K562 (cell line): ENCODE results near the gene TP53RK. TPM values are rescaled to one million over a fixed set of nuclear protein-coding genes. Genes with fewer than 3 reads are reported as not detected.

Experiments
- ATAC-seq: fragments of 200-7000 bp; cut with Tn5 transposase; 3 replicates; pipeline ENCODE4 v1.9.1; 2020; ENCODE audit warnings: moderate library complexity
- BruUV-seq: library from RNA; stranded (reverse); fragments of 400-500 nt; replicated peaks from 2 replicates; lab custom pipeline; 2021; lab: Mats Ljungman, UMichigan
- CTCF ChIA-PET: fragments of 300-600 bp; formaldehyde crosslinking; extraction: SDS; loops from one replicate; lab custom pipeline; 2021; ENCODE audit warnings: low intra/inter-chr PET ratio; lab: Yijun Ruan, JAX
- POLR2A ChIA-PET: fragments of 300-600, 350-650 bp; sonication (Branson Sonifier 250); formaldehyde crosslinking; extraction: SDS; loops from one replicate; lab custom pipeline; 2021; ENCODE audit warnings: antibody characterized with exemption, inconsistent platforms; lab: Yijun Ruan, JAX
- DNase-seq, 4 experiments: peaks; one replicate each; pipeline versions ENCODE4 v3.0.0 to v3.0.0-alpha.2; 2011 to 2018; ENCODE audit warnings: low spot score in 3 of 4, mixed read lengths in 3 of 4; ENCODE audit errors: extremely low read depth in 1 of 4
- FAIRE-seq: peaks from 2 replicates; lab custom pipeline; 2011; peaks lifted over from hg19 to GRCh38; lab: Jason Lieb, UNC
- H2AFZ ChIP-seq: 2 replicates; pipeline ENCODE4 v1.6.0; 2011; ENCODE audit warnings: low read depth, low read length, control low read depth, inconsistent platforms
- H3K27ac ChIP-seq: fragments of 200-600 bp; 3 replicates; pipeline ENCODE4 v1.8.0; 2011; ENCODE audit warnings: low read depth, mild to moderate bottlenecking, control low read depth, inconsistent platforms, low read length, moderate library complexity, mixed read lengths; ENCODE audit errors: extremely low read depth
- H3K27me3 ChIP-seq, 2 experiments: fragments of 300-600 bp in 1 of 2; 2 replicates in 1 of 2; 3 replicates in 1 of 2; pipeline versions ENCODE4 v1.6.0 to v1.8.0; 2011; ENCODE audit warnings: inconsistent platforms in 2 of 2, low read length in 2 of 2, mild to moderate bottlenecking in 1 of 2, mixed read lengths in 1 of 2, moderate library complexity in 1 of 2; ENCODE audit not compliant: control insufficient read depth in 2 of 2, insufficient read depth in 2 of 2
- H3K36me3 ChIP-seq: fragments of 300-600 bp; 3 replicates; pipeline ENCODE4 v1.8.0; 2011; ENCODE audit warnings: mild to moderate bottlenecking, low read length, inconsistent platforms; ENCODE audit not compliant: control insufficient read depth, insufficient read depth
- H3K4me1 ChIP-seq, 2 experiments: fragments of 200-600 bp in 1 of 2; replicated peaks in 1 of 2; 2 replicates in 1 of 2; 3 replicates in 1 of 2; pipeline versions ENCODE4 v1.5.1 to v1.8.0; 2011; ENCODE audit warnings: inconsistent platforms in 2 of 2, low read length in 2 of 2, mild to moderate bottlenecking in 1 of 2, mixed read lengths in 1 of 2, moderate library complexity in 1 of 2; ENCODE audit not compliant: control insufficient read depth in 2 of 2, insufficient read depth in 2 of 2
- H3K4me2 ChIP-seq: 2 replicates; pipeline ENCODE4 v1.6.1; 2011; ENCODE audit warnings: low read length, control low read depth, inconsistent platforms, mixed read lengths; ENCODE audit not compliant: insufficient read depth
- H3K4me3 ChIP-seq: fragments of 200-600 bp; sonication (generic), shearing (Covaris generic); 2 replicates; pipeline ENCODE4 v1.5.1; 2016; ENCODE audit warnings: control low read depth, inconsistent platforms
- H3K79me2 ChIP-seq: fragments of 200-600 bp; 3 replicates; pipeline ENCODE4 v1.8.0; 2011; ENCODE audit warnings: low read length, inconsistent platforms; ENCODE audit not compliant: control insufficient read depth, insufficient read depth
- H3K9ac ChIP-seq, 2 experiments: 2 replicates each; pipeline versions ENCODE4 v1.6.0 to v1.6.1; 2011; ENCODE audit warnings: low read depth in 2 of 2, low read length in 2 of 2, control low read depth in 1 of 2, inconsistent platforms in 1 of 2, mild to moderate bottlenecking in 1 of 2, mixed read lengths in 1 of 2; ENCODE audit not compliant: insufficient read depth in 1 of 2
- H3K9me1 ChIP-seq: one replicate; pipeline ENCODE4 v1.6.0; 2011; ENCODE audit warnings: inconsistent platforms, mild to moderate bottlenecking, low read length, moderate library complexity; ENCODE audit not compliant: control insufficient read depth, insufficient read depth
- H3K9me3 ChIP-seq: replicated peaks from 2 replicates; pipeline ENCODE4 v1.5.1; 2011; ENCODE audit warnings: low read depth, low read length, inconsistent platforms; ENCODE audit not compliant: control insufficient read depth, insufficient read depth
- H4K20me1 ChIP-seq: replicated peaks from 2 replicates; pipeline ENCODE4 v1.6.1; 2011; ENCODE audit warnings: low read length, inconsistent platforms, mixed read lengths; ENCODE audit not compliant: control insufficient read depth, insufficient read depth
- BRCA1 ChIP-seq, 2 experiments: fragments of 450-650 bp in 1 of 2; sonication (generic) in 1 of 2; formaldehyde crosslinking in 1 of 2; IDR thresholded peaks; 2 replicates each; pipeline versions ENCODE4 v1.5.0 to v1.6.1; 2017 to 2020; ENCODE audit warnings: mild to moderate bottlenecking in 1 of 2, missing genetic modification reagents in 1 of 2
- CHD4 ChIP-seq: fragments of 200-600 bp; sonication (generic); IDR thresholded peaks from 3 replicates; pipeline ENCODE4 v1.6.1; 2012; ENCODE audit warnings: low read depth, mild to moderate bottlenecking, mixed read lengths, low read length, inconsistent platforms; ENCODE audit not compliant: insufficient read depth, insufficient replicate concordance, poor library complexity, severe bottlenecking
- ESRRA ChIP-seq: fragments of 450-650 bp; IDR thresholded peaks from 2 replicates; pipeline ENCODE4 v1.6.1; 2014; ENCODE audit warnings: low read depth, mild to moderate bottlenecking, moderate library complexity, borderline replicate concordance
- FIP1L1 ChIP-seq: fragments of 200-400 bp; formaldehyde crosslinking; IDR thresholded peaks from 2 replicates; pipeline ENCODE4 v1.6.1; 2018; ENCODE audit warnings: mild to moderate bottlenecking, low read depth, low read length; ENCODE audit not compliant: poor library complexity, severe bottlenecking
- MTF1 ChIP-seq: fragments of 250-450 bp; sonication (Bioruptor Pico); IDR thresholded peaks from 2 replicates; pipeline ENCODE4 v1.9.0; 2021; ENCODE audit warnings: moderate library complexity, mild to moderate bottlenecking, inconsistent platforms, borderline replicate concordance
- TCF7L2 ChIP-seq: fragments of 150-350 bp; IDR thresholded peaks from 2 replicates; pipeline ENCODE4 v1.6.1; 2016; ENCODE audit warnings: low read depth, mild to moderate bottlenecking, low read length, moderate library complexity
- TOE1 ChIP-seq, 2 experiments: fragments of 450-650 bp in 1 of 2; sonication (generic) in 1 of 2; formaldehyde crosslinking in 1 of 2; IDR thresholded peaks; 2 replicates each; pipeline versions ENCODE4 v1.7.1 to v1.8.0; 2016 to 2022; ENCODE audit warnings: borderline replicate concordance in 2 of 2, mild to moderate bottlenecking in 2 of 2, antibody characterized with exemption in 1 of 2, inconsistent platforms in 1 of 2, low read depth in 1 of 2, missing genetic modification reagents in 1 of 2, moderate library complexity in 1 of 2
- ZC3H4 ChIP-seq: sonication (generic); formaldehyde crosslinking; IDR thresholded peaks from 2 replicates; pipeline ENCODE4 v1.9.0; 2021; ENCODE audit warnings: missing genetic modification reagents, borderline replicate concordance
- ZNF174 ChIP-seq: fragments of 250-450 bp; sonication (Bioruptor Pico); IDR thresholded peaks from 2 replicates; pipeline ENCODE4 v1.4.0; 2020; ENCODE audit warnings: mild to moderate bottlenecking
- ZNF551 ChIP-seq: fragments of 250-450 bp; sonication (Bioruptor Pico); IDR thresholded peaks from 2 replicates; pipeline ENCODE4 v1.5.0; 2021; ENCODE audit warnings: mild to moderate bottlenecking, moderate library complexity
- ZNF79 ChIP-seq: fragments of 250-450 bp; sonication (Bioruptor Pico); IDR thresholded peaks from 2 replicates; pipeline ENCODE4 v1.4.0; 2020; ENCODE audit warnings: low read depth, mild to moderate bottlenecking, moderate library complexity
- WGBS: fragments of 100-300 bp; shearing (Covaris generic); methylation state at CpG from one replicate; pipeline ENCODE4 v1.1.6; 2016; ENCODE audit warnings: low coverage, mixed read lengths; ENCODE audit not compliant: insufficient coverage; ENCODE audit errors: missing lambda C conversion rate; 5-methylcytosine and 5-hydroxymethylcytosine counted together
- in situ Hi-C: fragments of 300-500 bp; cut with MboI; formaldehyde crosslinking; loops from 4 replicates; pipeline ENCODE4 v1.15.0; 2018; ENCODE audit warnings: inconsistent platforms, mixed read lengths
- intact Hi-C: fragments of 100-400 bp; cut with micrococcal nuclease; formaldehyde crosslinking; loops from 2 replicates; pipeline ENCODE4 v1.14.2; 2022
- polyA plus RNA-seq, 8 experiments: library from polyadenylated mRNA; depleted of rRNA in 4 of 8; stranded (reverse) in 5 of 8; unstranded in 3 of 8; fragments of >200 nt; fragmentation: Nextera tagmentation in 2 of 8; fragmentation: Illumina TruSeq in 1 of 8; extraction: Ambion mirVana in 2 of 8; extraction: Trizol in 1 of 8; gene quantifications; 2 replicates each; pipeline versions ENCODE4 v1.2.1 to v1.2.3, GENCODE V29; 2011 to 2014; ENCODE audit warnings: inconsistent platforms in 1 of 8, missing spikeins in 1 of 8
- total RNA-seq, 7 experiments: library from RNA; depleted of rRNA in 6 of 7; stranded (reverse); fragments of >200 nt in 6 of 7; fragmentation: Illumina TruSeq in 2 of 7; extraction: Trizol in 2 of 7; gene quantifications; 2 replicates each; pipeline versions ENCODE4 v1.2.1 to v1.2.3, GENCODE V29; 2011 to 2021; ENCODE audit warnings: low replicate concordance in 1 of 7
- TF ChIP-seq, protein P1 (sequence below): fragments of 250-450 bp; sonication (Bioruptor Pico); IDR thresholded peaks from 2 replicates; pipeline ENCODE4 v1.4.0; 2020
- TF ChIP-seq, protein P2 (sequence below): fragments of 450-650 bp; IDR thresholded peaks from 2 replicates; pipeline ENCODE4 v1.7.0; 2016; ENCODE audit warnings: borderline replicate concordance

The TP53RK gene
- total and polyA plus RNA-seq, 9 of the 15 experiments (the other 6 are each of a cell fraction or from before 2014, with no cell fraction given), result 2.9 to 43.5 (median 17.2) TPM

DNA sequence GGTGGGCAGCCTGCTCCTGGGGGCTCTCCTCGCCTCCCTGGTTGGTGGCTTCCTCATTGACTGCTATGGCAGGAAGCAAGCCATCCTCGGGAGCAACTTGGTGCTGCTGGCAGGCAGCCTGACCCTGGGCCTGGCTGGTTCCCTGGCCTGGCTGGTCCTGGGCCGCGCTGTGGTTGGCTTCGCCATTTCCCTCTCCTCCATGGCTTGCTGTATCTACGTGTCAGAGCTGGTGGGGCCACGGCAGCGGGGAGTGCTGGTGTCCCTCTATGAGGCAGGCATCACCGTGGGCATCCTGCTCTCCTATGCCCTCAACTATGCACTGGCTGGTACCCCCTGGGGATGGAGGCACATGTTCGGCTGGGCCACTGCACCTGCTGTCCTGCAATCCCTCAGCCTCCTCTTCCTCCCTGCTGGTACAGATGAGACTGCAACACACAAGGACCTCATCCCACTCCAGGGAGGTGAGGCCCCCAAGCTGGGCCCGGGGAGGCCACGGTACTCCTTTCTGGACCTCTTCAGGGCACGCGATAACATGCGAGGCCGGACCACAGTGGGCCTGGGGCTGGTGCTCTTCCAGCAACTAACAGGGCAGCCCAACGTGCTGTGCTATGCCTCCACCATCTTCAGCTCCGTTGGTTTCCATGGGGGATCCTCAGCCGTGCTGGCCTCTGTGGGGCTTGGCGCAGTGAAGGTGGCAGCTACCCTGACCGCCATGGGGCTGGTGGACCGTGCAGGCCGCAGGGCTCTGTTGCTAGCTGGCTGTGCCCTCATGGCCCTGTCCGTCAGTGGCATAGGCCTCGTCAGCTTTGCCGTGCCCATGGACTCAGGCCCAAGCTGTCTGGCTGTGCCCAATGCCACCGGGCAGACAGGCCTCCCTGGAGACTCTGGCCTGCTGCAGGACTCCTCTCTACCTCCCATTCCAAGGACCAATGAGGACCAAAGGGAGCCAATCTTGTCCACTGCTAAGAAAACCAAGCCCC lies 36.2 kb upstream of the TP53RK start:
- no peaks in the 10 kb centered on the region for H3K9me3 ChIP-seq
- no peak for TF ChIP-seq ZC3H4 (CRISPR knock-in tag)
- TF ChIP-seq FIP1L1, result no peak
- no peak for TF ChIP-seq ZNF551 (CRISPR knock-in tag)
- TF ChIP-seq MTF1 (CRISPR knock-in tag), result no peak
- TF ChIP-seq TCF7L2, result no peak
- TF ChIP-seq BRCA1 (IDR thresholded peaks at IDR 0.05), result no peak
- TF ChIP-seq BRCA1 (CRISPR knock-in tag; IDR thresholded peaks at IDR 0.05), result no peak
- TF ChIP-seq, protein P1, sequence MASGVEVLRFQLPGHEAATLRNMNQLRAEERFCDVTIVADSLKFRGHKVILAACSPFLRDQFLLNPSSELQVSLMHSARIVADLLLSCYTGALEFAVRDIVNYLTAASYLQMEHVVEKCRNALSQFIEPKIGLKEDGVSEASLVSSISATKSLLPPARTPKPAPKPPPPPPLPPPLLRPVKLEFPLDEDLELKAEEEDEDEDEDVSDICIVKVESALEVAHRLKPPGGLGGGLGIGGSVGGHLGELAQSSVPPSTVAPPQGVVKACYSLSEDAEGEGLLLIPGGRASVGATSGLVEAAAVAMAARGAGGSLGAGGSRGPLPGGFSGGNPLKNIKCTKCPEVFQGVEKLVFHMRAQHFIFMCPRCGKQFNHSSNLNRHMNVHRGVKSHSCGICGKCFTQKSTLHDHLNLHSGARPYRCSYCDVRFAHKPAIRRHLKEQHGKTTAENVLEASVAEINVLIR (CRISPR knock-in tag), result no peak
- TF ChIP-seq CHD4, result no peak
- no peak for TF ChIP-seq ZNF174 (CRISPR knock-in tag)
- no peak for TF ChIP-seq TOE1 (IDR thresholded peaks at IDR 0.05; ENCODE audit: borderline replicate concordance)
- no peak for TF ChIP-seq TOE1 (CRISPR knock-in tag; IDR thresholded peaks at IDR 0.05; ENCODE audit: borderline replicate concordance, low read depth)
- no peak for TF ChIP-seq ESRRA
- TF ChIP-seq, protein P2, sequence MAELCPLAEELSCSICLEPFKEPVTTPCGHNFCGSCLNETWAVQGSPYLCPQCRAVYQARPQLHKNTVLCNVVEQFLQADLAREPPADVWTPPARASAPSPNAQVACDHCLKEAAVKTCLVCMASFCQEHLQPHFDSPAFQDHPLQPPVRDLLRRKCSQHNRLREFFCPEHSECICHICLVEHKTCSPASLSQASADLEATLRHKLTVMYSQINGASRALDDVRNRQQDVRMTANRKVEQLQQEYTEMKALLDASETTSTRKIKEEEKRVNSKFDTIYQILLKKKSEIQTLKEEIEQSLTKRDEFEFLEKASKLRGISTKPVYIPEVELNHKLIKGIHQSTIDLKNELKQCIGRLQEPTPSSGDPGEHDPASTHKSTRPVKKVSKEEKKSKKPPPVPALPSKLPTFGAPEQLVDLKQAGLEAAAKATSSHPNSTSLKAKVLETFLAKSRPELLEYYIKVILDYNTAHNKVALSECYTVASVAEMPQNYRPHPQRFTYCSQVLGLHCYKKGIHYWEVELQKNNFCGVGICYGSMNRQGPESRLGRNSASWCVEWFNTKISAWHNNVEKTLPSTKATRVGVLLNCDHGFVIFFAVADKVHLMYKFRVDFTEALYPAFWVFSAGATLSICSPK, result no peak
- no peak for TF ChIP-seq ZNF79 (CRISPR knock-in tag)
- TF ChIP-seq, all 486 proteins: peak for 0
- Histone ChIP-seq H3K4me1 (no peaks in the 10 kb centered on the region; a peak in 2 of 5 replicates), H3K79me2 (no peaks in the 10 kb centered on the region), H3K4me2 (no peak overlapping the region), H3K4me3 (no peak overlapping the region), H3K27ac (no peak overlapping the region), H3K9me1 (no peaks in the 10 kb centered on the region), H3K27me3 (peaks cover 3 to 23% of the 10 kb centered on the region in 2 experiments; a peak in 3 of 5 replicates), H3K9ac (no peak overlapping the region), H2AFZ (no peak overlapping the region), H4K20me1 (no peaks in the 10 kb centered on the region), H3K36me3 (no peaks in the 10 kb centered on the region)
- WGBS, result 5% methylated on average over 24 of the region's 27 CpGs
- FAIRE-seq, result no peak
- ATAC-seq, result no peak
- DNase-seq, result no peak
- POLR2A ChIA-PET, result no interaction called here
- in situ Hi-C loops (no loop called here), intact Hi-C loops (no loop called here)
- CTCF ChIA-PET, result no interaction called here
- BruUV-seq, result no TSS peak
